ENCODE measurements around the gene PCDH9. TPM values are rescaled to one million over a fixed set of nuclear protein-coding genes. Genes with fewer than 3 reads are reported as not detected.

Gene PCDH9
- total RNA-seq (1 to 10 TPM in 1 of 5 experiments, under 1 TPM in 4; 0.10 to 1.3 (median 0.24) TPM), polyA plus RNA-seq (under 1 TPM; 0.08 to 0.18 TPM), total RNA-seq (4.0 reads per million, percentile 21 among the genes with 10 or more reads in this experiment)

DNA sequence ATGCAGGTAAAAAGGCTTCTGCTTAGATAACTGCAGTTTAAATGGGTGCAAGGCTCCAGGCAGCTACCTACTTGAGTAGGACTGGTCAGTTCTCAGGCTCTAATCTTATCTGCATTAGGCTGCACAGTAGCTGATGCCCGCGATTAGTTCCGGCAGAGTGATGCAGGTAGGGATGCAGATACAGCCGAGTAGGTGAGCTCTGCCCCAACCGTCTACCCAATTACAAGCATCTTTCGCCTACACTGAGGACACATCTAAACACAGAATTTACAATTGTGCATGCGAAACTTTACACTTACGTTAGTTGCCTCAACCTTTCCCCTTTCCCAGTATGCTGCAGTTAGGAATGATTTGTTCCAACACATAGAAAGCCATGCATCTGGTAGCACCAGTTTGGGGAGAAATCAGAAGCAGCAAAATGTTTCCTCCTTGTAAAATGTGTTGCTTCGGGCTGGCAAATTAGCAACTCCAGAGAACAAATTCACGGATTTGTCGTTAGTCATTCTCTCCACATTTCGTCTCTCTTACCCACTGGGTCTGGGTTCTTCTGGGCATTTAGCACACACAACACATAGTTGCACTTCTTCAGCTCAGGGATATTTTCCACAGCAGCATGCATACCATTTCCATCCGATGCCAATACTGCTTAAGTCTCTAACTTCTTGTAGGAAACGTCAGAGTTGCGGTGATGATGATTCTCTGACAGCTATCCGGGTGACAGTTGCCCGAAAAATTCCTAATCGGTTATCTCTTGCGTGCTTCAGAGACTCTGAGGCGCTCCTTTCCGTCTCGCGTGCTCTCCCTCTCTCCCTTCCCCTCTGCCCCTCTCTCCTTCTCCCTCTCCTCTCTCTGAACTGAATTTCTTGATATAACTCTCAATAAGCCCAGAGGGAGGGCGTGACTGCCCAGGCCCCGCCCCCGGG is at the start of gene PCDH9:
Gene PCDH9, minus strand, starts transcription at position 856 of the 923 bp plus-strand sequence. CDS start 1,896 bp downstream, outside the sequence.
- Histone ChIP-seq H3K4me3 (ENCODE audit: low read length) (peak within 1 kb of the TSS; percentile 50), H3K4me1 (ENCODE audit: control insufficient read depth in 2 of 2, insufficient read depth in 2 of 2, low read length in 2 of 2) (peaks cover 0 to 18% of the 10 kb centered on the region in 2 donors), H3K27ac (ENCODE audit: low read depth, low read length) (peak within 1 kb of the TSS; percentile 25), H3K9me3 (ENCODE audit: control insufficient read depth in 2 of 3, low read length in 3 of 3) (no peaks in the 10 kb centered on the region), H3K36me3 (ENCODE audit: control insufficient read depth in 2 of 3, insufficient read depth in 3 of 3, low read length in 3 of 3) (no peaks in the 10 kb centered on the region), H3K27me3 (ENCODE audit: control insufficient read depth in 2 of 2, insufficient read depth in 2 of 2, low read length in 2 of 2) (no peaks in the 10 kb centered on the region)
- ChIA-PET POLR2A (no interaction called here), CTCF (interaction anchor here (1.0 kb wide), 1 partner anchor 9 kb away, joined by 4 read pairs; no protein-coding TSS in a partner anchor)
- no peaks in the 10 kb centered on the region for H3K9me3 Mint-ChIP-seq
- ATAC-seq, result peak; percentile 6
- no peaks in the 10 kb centered on the region for H3K36me3 Mint-ChIP-seq
- H3K4me3 Mint-ChIP-seq, result no peak within 1 kb of the TSS
- peak in 7 of 9 donors; percentile 9 to 76 (median 14) for DNase-seq
- H3K27ac Mint-ChIP-seq, result peak within 1 kb of the TSS in 6 of 9 donors; percentile 19 to 94 (median 69)
- intact Hi-C loops (cut with micrococcal nuclease), result no loop called here
- H3K4me1 Mint-ChIP-seq, result peaks cover 5 to 20% (median 12%) of the 10 kb centered on the region in 7 donors
- H3K27me3 Mint-ChIP-seq, result peaks cover 13 to 34% (median 22%) of the 10 kb centered on the region in 5 donors

GRCh38 chr13:67278235-67278634 is 48.1 kb upstream of the PCDH9 start:
- H3K9me3 ChIP-seq (ENCODE audit: control insufficient read depth in 2 of 3, low read length in 3 of 3), result no peaks in the 10 kb centered on the region
- H3K36me3 ChIP-seq (ENCODE audit: control insufficient read depth in 2 of 3, insufficient read depth in 3 of 3, low read length in 3 of 3), result no peaks in the 10 kb centered on the region
- Mint-ChIP-seq H3K36me3 (no peaks in the 10 kb centered on the region), H3K4me1 (no peaks in the 10 kb centered on the region), H3K4me3 (no peak overlapping the region), H3K9me3 (peaks cover 0 to 10% (median 0%) of the 10 kb centered on the region in 11 donors), H3K27me3 (peaks cover 0 to 6% (median 0%) of the 10 kb centered on the region in 5 donors), H3K27ac (no peak overlapping the region)
- intact Hi-C loops (cut with micrococcal nuclease), result no loop called here
- POLR2A ChIA-PET, result no interaction called here
- H3K27me3 ChIP-seq (ENCODE audit: control insufficient read depth in 2 of 2, insufficient read depth in 2 of 2, low read length in 2 of 2), result no peaks in the 10 kb centered on the region
- no peak for ATAC-seq
- no peaks in the 10 kb centered on the region for H3K4me1 ChIP-seq (ENCODE audit: control insufficient read depth in 2 of 2, insufficient read depth in 2 of 2, low read length in 2 of 2)
- no peak overlapping the region for H3K27ac ChIP-seq (ENCODE audit: low read depth, low read length)
- H3K4me3 ChIP-seq (ENCODE audit: low read length), result no peak overlapping the region
- no peak for DNase-seq
- CTCF ChIA-PET, result no interaction called here

DNA sequence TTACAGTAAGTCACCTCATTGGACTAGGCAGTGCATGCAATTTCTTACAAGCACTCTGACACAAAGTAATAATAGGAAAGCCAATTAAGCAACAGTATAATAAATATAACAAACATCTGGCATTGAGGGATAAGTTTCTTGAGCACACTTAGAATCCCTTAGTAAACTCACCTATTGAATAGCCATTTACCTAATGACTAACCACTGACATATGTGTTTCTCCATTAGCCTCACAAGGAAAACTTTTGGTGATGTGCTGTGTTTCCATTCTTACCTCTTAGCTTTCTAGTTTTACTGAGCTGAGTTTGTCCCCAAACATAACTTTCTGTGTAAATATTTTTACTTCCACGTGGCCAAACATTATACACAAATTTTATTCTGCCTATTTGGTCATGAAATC is 47.4 kb upstream of the PCDH9 start:
- no peak overlapping the region for H3K4me3 Mint-ChIP-seq
- H3K9me3 Mint-ChIP-seq, result peaks cover 0 to 10% (median 0%) of the 10 kb centered on the region in 11 donors
- ATAC-seq, result no peak
- POLR2A ChIA-PET, result no interaction called here
- no peak overlapping the region for H3K27ac ChIP-seq (ENCODE audit: low read depth, low read length)
- no peaks in the 10 kb centered on the region for H3K4me1 Mint-ChIP-seq
- no peaks in the 10 kb centered on the region for H3K36me3 ChIP-seq (ENCODE audit: control insufficient read depth in 2 of 3, insufficient read depth in 3 of 3, low read length in 3 of 3)
- no peaks in the 10 kb centered on the region for H3K27me3 ChIP-seq (ENCODE audit: control insufficient read depth in 2 of 2, insufficient read depth in 2 of 2, low read length in 2 of 2)
- intact Hi-C loops (cut with micrococcal nuclease), result no loop called here
- CTCF ChIA-PET, result no interaction called here
- H3K36me3 Mint-ChIP-seq, result no peaks in the 10 kb centered on the region
- H3K9me3 ChIP-seq (ENCODE audit: control insufficient read depth in 2 of 3, low read length in 3 of 3), result no peaks in the 10 kb centered on the region
- H3K27me3 Mint-ChIP-seq, result peaks cover 0 to 6% (median 0%) of the 10 kb centered on the region in 5 donors
- no peak for DNase-seq
- no peak overlapping the region for H3K4me3 ChIP-seq (ENCODE audit: low read length)
- no peaks in the 10 kb centered on the region for H3K4me1 ChIP-seq (ENCODE audit: control insufficient read depth in 2 of 2, insufficient read depth in 2 of 2, low read length in 2 of 2)
- no peak overlapping the region for H3K27ac Mint-ChIP-seq

DNA sequence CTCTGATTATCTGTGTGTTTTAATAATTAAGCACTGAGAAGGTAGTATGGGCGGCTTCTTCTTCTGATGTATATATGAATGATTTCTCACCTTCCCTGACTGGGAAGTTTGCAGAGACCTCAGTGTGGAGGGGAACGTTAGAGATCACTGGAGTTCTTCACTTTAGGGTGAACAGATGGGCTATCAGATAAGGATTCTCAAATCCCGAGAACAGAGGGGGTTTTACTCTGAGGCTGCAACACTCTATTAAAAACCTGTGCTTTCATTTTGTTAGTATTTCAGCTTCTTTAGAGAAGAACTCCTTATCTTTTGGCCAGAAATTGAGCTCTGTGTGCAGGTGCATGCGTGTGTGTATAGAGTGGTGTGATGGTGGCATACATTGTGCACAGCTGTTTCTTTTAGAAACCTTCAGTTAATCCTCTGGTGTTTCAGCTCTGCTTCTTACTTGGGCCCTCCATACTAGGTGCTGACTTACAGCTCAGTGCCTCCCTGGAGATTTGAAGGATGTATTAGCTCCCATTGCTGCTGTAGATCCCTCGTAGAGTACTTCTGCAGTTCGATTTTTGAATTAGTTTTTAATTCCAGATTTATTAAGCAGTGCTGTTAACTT is 45.3 kb upstream of the PCDH9 start:
- Histone ChIP-seq H3K27ac (ENCODE audit: low read depth, low read length) (no peak overlapping the region), H3K36me3 (ENCODE audit: control insufficient read depth in 2 of 3, insufficient read depth in 3 of 3, low read length in 3 of 3) (no peaks in the 10 kb centered on the region), H3K9me3 (ENCODE audit: control insufficient read depth in 2 of 3, low read length in 3 of 3) (no peaks in the 10 kb centered on the region), H3K27me3 (ENCODE audit: control insufficient read depth in 2 of 2, insufficient read depth in 2 of 2, low read length in 2 of 2) (no peaks in the 10 kb centered on the region), H3K4me3 (ENCODE audit: low read length) (no peak overlapping the region), H3K4me1 (ENCODE audit: control insufficient read depth in 2 of 2, insufficient read depth in 2 of 2, low read length in 2 of 2) (no peaks in the 10 kb centered on the region)
- no peaks in the 10 kb centered on the region for H3K4me1 Mint-ChIP-seq
- ChIA-PET POLR2A (no interaction called here), CTCF (no interaction called here)
- peaks cover 0 to 10% (median 0%) of the 10 kb centered on the region in 11 donors for H3K9me3 Mint-ChIP-seq
- H3K27ac Mint-ChIP-seq, result no peak overlapping the region
- intact Hi-C loops (cut with micrococcal nuclease), result no loop called here
- ATAC-seq (no peak), DNase-seq (no peak)
- H3K27me3 Mint-ChIP-seq, result peaks cover 0 to 6% (median 0%) of the 10 kb centered on the region in 5 donors
- H3K36me3 Mint-ChIP-seq, result no peaks in the 10 kb centered on the region
- no peak overlapping the region for H3K4me3 Mint-ChIP-seq

DNA sequence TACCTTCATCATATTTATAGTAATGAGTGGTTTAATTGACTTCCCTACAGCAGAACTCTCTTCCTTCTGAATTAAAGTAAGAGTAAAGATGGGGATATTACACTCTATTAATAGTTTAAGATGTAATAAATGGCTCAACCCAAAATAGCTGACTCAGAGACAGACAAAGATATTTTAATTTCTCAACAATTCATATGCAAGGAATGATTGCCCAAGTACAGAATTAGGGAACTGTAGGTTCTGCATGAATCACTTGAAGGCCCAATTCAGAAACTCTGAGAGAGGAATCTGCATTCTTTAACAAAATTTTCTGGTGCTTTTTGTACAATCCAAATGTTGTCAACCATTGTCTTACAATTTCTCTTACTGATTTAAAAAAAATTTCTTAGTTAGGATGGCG is 42.9 kb upstream of the PCDH9 start:
- H3K4me3 Mint-ChIP-seq, result no peak overlapping the region
- CTCF ChIA-PET, result no interaction called here
- H3K27me3 Mint-ChIP-seq, result no peaks in the 10 kb centered on the region
- ATAC-seq (no peak), DNase-seq (no peak)
- intact Hi-C loops (cut with micrococcal nuclease), result no loop called here
- H3K27ac Mint-ChIP-seq, result no peak overlapping the region
- H3K36me3 ChIP-seq (ENCODE audit: control insufficient read depth in 2 of 3, insufficient read depth in 3 of 3, low read length in 3 of 3), result no peaks in the 10 kb centered on the region
- H3K4me1 ChIP-seq (ENCODE audit: control insufficient read depth in 2 of 2, insufficient read depth in 2 of 2, low read length in 2 of 2), result no peaks in the 10 kb centered on the region
- no peaks in the 10 kb centered on the region for H3K9me3 ChIP-seq (ENCODE audit: control insufficient read depth in 2 of 3, low read length in 3 of 3)
- H3K9me3 Mint-ChIP-seq, result peaks cover 0 to 6% (median 0%) of the 10 kb centered on the region in 11 donors
- H3K27ac ChIP-seq (ENCODE audit: low read depth, low read length), result no peak overlapping the region
- H3K36me3 Mint-ChIP-seq, result no peaks in the 10 kb centered on the region
- H3K4me1 Mint-ChIP-seq, result no peaks in the 10 kb centered on the region
- POLR2A ChIA-PET, result no interaction called here
- H3K4me3 ChIP-seq (ENCODE audit: low read length), result no peak overlapping the region
- no peaks in the 10 kb centered on the region for H3K27me3 ChIP-seq (ENCODE audit: control insufficient read depth in 2 of 2, insufficient read depth in 2 of 2, low read length in 2 of 2)

DNA sequence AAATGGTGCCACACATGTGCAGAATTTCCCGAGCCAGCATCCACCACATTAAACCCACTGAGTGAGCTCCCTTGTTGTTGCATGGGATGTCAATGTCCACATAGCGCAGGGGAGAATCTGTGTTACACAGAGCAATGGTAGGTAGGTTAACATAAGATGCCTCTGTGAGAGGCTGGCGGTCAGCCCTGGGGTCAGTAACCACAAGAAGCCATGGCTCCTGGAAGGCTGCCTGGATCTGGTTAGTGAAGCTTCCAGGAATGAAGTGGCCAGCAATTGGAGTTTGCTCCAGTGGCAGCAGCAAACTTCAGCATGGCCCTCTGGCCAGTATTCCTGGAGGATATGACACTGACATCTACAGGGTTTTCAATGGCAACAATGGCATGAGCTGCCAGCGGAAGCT is 37.0 kb upstream of the PCDH9 start:
- H3K36me3 ChIP-seq (ENCODE audit: control insufficient read depth in 2 of 3, insufficient read depth in 3 of 3, low read length in 3 of 3), result no peaks in the 10 kb centered on the region
- no peaks in the 10 kb centered on the region for H3K9me3 ChIP-seq (ENCODE audit: control insufficient read depth in 2 of 3, low read length in 3 of 3)
- ATAC-seq (no peak), DNase-seq (no peak)
- intact Hi-C loops (cut with micrococcal nuclease), result no loop called here
- ChIA-PET POLR2A (no interaction called here), CTCF (no interaction called here)
- Mint-ChIP-seq H3K9me3 (no peaks in the 10 kb centered on the region), H3K27me3 (peaks cover 0 to 5% (median 0%) of the 10 kb centered on the region in 5 donors), H3K4me3 (no peak overlapping the region), H3K36me3 (no peaks in the 10 kb centered on the region), H3K4me1 (no peaks in the 10 kb centered on the region), H3K27ac (no peak overlapping the region)
- H3K4me3 ChIP-seq (ENCODE audit: low read length), result no peak overlapping the region
- H3K27me3 ChIP-seq (ENCODE audit: control insufficient read depth in 2 of 2, insufficient read depth in 2 of 2, low read length in 2 of 2), result no peaks in the 10 kb centered on the region
- no peak overlapping the region for H3K27ac ChIP-seq (ENCODE audit: low read depth, low read length)
- H3K4me1 ChIP-seq (ENCODE audit: control insufficient read depth in 2 of 2, insufficient read depth in 2 of 2, low read length in 2 of 2), result no peaks in the 10 kb centered on the region
